Liver (tissue), 9 donors: ENCODE results near the gene CMC2. TPM values are rescaled to one million over a fixed set of nuclear protein-coding genes. Genes with fewer than 3 reads are reported as not detected.
A peak's percentile ranks its signal among the peaks of the same experiment; 100 is the strongest.

Experiments used
- DNase-seq: peaks from one replicate; pipeline ENCODE4 v3.0.0-alpha.2; 2017; ENCODE audit warnings: low spot score
- H3K27ac ChIP-seq, 2 donors: one replicate each; pipeline ENCODE4 v1.7.0; 2013; ENCODE audit warnings: inconsistent platforms in 2 of 2, low read length in 2 of 2, control low read depth in 1 of 2, low read depth in 1 of 2, mild to moderate bottlenecking in 1 of 2
- H3K27me3 ChIP-seq, 4 donors: one replicate each; pipeline versions ENCODE4 v1.6.1 to v1.7.0; 2013; ENCODE audit warnings: low read length in 3 of 4, inconsistent platforms in 1 of 4, mild to moderate bottlenecking in 1 of 4, moderate library complexity in 1 of 4; ENCODE audit not compliant: control insufficient read depth in 4 of 4, insufficient read depth in 4 of 4
- H3K36me3 ChIP-seq, 4 donors: one replicate each; pipeline versions ENCODE4 v1.6.1 to v1.7.0; 2013; ENCODE audit warnings: low read length in 3 of 4, mild to moderate bottlenecking in 3 of 4, low read depth in 1 of 4, moderate library complexity in 1 of 4; ENCODE audit not compliant: control insufficient read depth in 4 of 4, insufficient read depth in 3 of 4
- H3K4me1 ChIP-seq, 4 donors: one replicate each; pipeline versions ENCODE4 v1.6.1 to v1.7.0; 2013; ENCODE audit warnings: low read length in 3 of 4, mild to moderate bottlenecking in 3 of 4, moderate library complexity in 1 of 4; ENCODE audit not compliant: control insufficient read depth in 4 of 4, insufficient read depth in 4 of 4
- H3K4me3 ChIP-seq, 3 donors: one replicate each; pipeline versions ENCODE4 v1.6.1 to v1.7.0; 2013; ENCODE audit warnings: low read length in 3 of 3, control low read depth in 1 of 3, low read depth in 1 of 3, mild to moderate bottlenecking in 1 of 3
- H3K9ac ChIP-seq, 2 donors: one replicate each; pipeline ENCODE4 v1.7.0; 2013; ENCODE audit warnings: low read length in 2 of 2, mild to moderate bottlenecking in 2 of 2, moderate library complexity in 2 of 2, control low read depth in 1 of 2, low read depth in 1 of 2
- H3K9me3 ChIP-seq, 4 donors: one replicate each; pipeline versions ENCODE4 v1.6.1 to v1.7.0; 2013; ENCODE audit warnings: low read length in 3 of 4; ENCODE audit not compliant: control insufficient read depth in 4 of 4
- EGR1 ChIP-seq, 2 donors: IDR thresholded peaks; 2 replicates each; pipeline ENCODE4 v1.6.1; 2016 to 2018; ENCODE audit warnings: antibody characterized with exemption in 2 of 2, low read depth in 2 of 2
- FOXA1 ChIP-seq: IDR thresholded peaks from 2 replicates; pipeline ENCODE4 v1.6.1; 2016; ENCODE audit warnings: antibody characterized with exemption
- FOXA2 ChIP-seq: IDR thresholded peaks from 2 replicates; pipeline ENCODE4 v1.6.1; 2016; ENCODE audit warnings: antibody characterized with exemption
- GABPA ChIP-seq, 2 donors: IDR thresholded peaks in 1 of 2; conservative IDR thresholded peaks in 1 of 2; 2 replicates each; pipeline ENCODE4 v1.6.1; 2016; ENCODE audit warnings: antibody characterized with exemption in 2 of 2, mild to moderate bottlenecking in 1 of 2, moderate library complexity in 1 of 2
- HNF4A ChIP-seq, 2 donors: conservative IDR thresholded peaks; 2 replicates each; pipeline ENCODE4 v1.6.1; 2016; ENCODE audit warnings: antibody characterized with exemption in 2 of 2, mild to moderate bottlenecking in 2 of 2
- HNF4G ChIP-seq: IDR thresholded peaks from 2 replicates; pipeline ENCODE4 v1.6.1; 2016; ENCODE audit warnings: antibody characterized with exemption
- JUND ChIP-seq, 2 donors: IDR thresholded peaks; 2 replicates each; pipeline ENCODE4 v1.6.1; 2016; ENCODE audit warnings: antibody characterized with exemption in 2 of 2
- NR2F2 ChIP-seq: IDR thresholded peaks from 2 replicates; pipeline ENCODE4 v1.6.1; 2016; ENCODE audit warnings: antibody characterized with exemption
- RAD21 ChIP-seq, 2 donors: IDR thresholded peaks; 2 replicates each; pipeline ENCODE4 v1.6.1; 2016; ENCODE audit warnings: antibody characterized with exemption in 2 of 2, mild to moderate bottlenecking in 2 of 2
- RXRA ChIP-seq, 2 donors: IDR thresholded peaks; 2 replicates each; pipeline ENCODE4 v1.6.1; 2017 to 2018; ENCODE audit warnings: antibody characterized with exemption in 2 of 2, mild to moderate bottlenecking in 1 of 2
- SP1 ChIP-seq: IDR thresholded peaks from 2 replicates; pipeline ENCODE4 v1.6.1; 2018; ENCODE audit warnings: antibody characterized with exemption, mild to moderate bottlenecking
- TAF1 ChIP-seq: conservative IDR thresholded peaks from 2 replicates; pipeline ENCODE4 v1.6.1; 2016; ENCODE audit warnings: antibody characterized with exemption, mild to moderate bottlenecking
- YY1 ChIP-seq: IDR thresholded peaks from 2 replicates; pipeline ENCODE4 v1.6.1; 2016; ENCODE audit warnings: antibody characterized with exemption, mild to moderate bottlenecking
- WGBS: extraction: QIAGEN DNeasy Blood & Tissue Kit; methylation state at CpG from one replicate; pipeline ENCODE4 v1.1.7; 2013; 5-methylcytosine and 5-hydroxymethylcytosine counted together
- polyA plus RNA-seq, 2 donors: library from polyadenylated mRNA; stranded (reverse) in 1 of 2; unstranded in 1 of 2; fragments of 200-250 nt in 1 of 2; fragments of >200 nt in 1 of 2; fragmentation: Nextera tagmentation in 1 of 2; extraction: Ambion mirVana in 1 of 2; gene quantifications; one replicate each; pipeline versions ENCODE4 v1.2.1 to v1.2.3, GENCODE V29; 2013 to 2015
- total RNA-seq, 2 donors: library from RNA; depleted of rRNA; stranded (reverse); fragments of >200 nt; gene quantifications; one replicate each; pipeline ENCODE4 v1.2.3, GENCODE V29; 2014
- TF ChIP-seq, protein P1 (sequence below): IDR thresholded peaks from 2 replicates; pipeline ENCODE4 v1.6.1; 2016; ENCODE audit warnings: antibody characterized with exemption
- TF ChIP-seq, protein P2 (sequence below): fragments of 150-350 bp; IDR thresholded peaks from 2 replicates; pipeline ENCODE4 v1.5.1; 2017; ENCODE audit warnings: improper control_type of control experiment, low read depth, low read length; ENCODE audit not compliant: missing input control
- TF ChIP-seq, protein P3 (sequence below): IDR thresholded peaks from 2 replicates; pipeline ENCODE4 v1.6.1; 2016; ENCODE audit warnings: antibody characterized with exemption
- TF ChIP-seq, protein P4 (sequence below): IDR thresholded peaks from 2 replicates; pipeline ENCODE4 v1.6.1; 2016; ENCODE audit warnings: antibody characterized with exemption, mild to moderate bottlenecking
- TF ChIP-seq, protein P5 (sequence below): IDR thresholded peaks from 2 replicates; pipeline ENCODE4 v1.6.1; 2016; ENCODE audit warnings: antibody characterized with exemption
- donor health status: healthy.
- donor health status: healthy.
- donor health status: healthy.
- donor health status: healthy.
- donor health status: healthy.

The CMC2 gene
- total and polyA plus RNA-seq, 4 donors = 26.2 to 98.4 (median 42.5) TPM

DNA sequence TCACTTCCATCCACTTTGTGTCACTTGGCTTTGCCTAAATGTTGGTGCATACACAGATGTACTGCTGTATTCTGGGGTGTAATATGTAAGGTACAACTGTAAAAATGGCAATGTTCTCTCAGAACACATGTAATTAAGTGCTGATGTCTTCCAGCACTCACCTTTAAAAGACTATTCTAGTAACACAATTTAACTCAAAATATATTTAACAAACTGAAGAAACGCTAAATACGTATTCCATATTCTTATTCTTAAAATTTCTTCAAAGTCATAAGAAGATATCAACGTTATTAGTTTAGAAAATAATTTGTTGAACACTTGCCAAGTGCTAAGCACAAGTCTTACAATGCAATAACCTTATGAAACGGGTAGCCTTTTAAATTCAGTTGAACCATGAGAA, 3.6 kb downstream of the CMC2 start:
- WGBS = 68% methylated on average over 4 of the region's 4 CpGs
- peaks cover 3 to 49% (median 22%) of the 10 kb centered on the region in 4 donors for H3K4me1 ChIP-seq
- no peaks in the 10 kb centered on the region for H3K36me3 ChIP-seq
- no peaks in the 10 kb centered on the region for H3K27me3 ChIP-seq
- H3K9me3 ChIP-seq = no peaks in the 10 kb centered on the region
- peak overlapping the region; percentile 39 to 70 for H3K27ac ChIP-seq
- H3K4me3 ChIP-seq = no peak overlapping the region
- no peak for TF ChIP-seq GABPA (IDR thresholded peaks at IDR 0.05 in 1 of 2, conservative IDR thresholded peaks at IDR 0.05 in 1 of 2)
- TF ChIP-seq EGR1 (IDR thresholded peaks at IDR 0.05; ENCODE audit: low read depth in 2 of 2) = no peak
- no peak for TF ChIP-seq JUND (IDR thresholded peaks at IDR 0.05)
- TF ChIP-seq RXRA (IDR thresholded peaks at IDR 0.05) = no peak
- TF ChIP-seq, protein P1, sequence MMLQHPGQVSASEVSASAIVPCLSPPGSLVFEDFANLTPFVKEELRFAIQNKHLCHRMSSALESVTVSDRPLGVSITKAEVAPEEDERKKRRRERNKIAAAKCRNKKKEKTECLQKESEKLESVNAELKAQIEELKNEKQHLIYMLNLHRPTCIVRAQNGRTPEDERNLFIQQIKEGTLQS = no peak
- TF ChIP-seq, protein P2, sequence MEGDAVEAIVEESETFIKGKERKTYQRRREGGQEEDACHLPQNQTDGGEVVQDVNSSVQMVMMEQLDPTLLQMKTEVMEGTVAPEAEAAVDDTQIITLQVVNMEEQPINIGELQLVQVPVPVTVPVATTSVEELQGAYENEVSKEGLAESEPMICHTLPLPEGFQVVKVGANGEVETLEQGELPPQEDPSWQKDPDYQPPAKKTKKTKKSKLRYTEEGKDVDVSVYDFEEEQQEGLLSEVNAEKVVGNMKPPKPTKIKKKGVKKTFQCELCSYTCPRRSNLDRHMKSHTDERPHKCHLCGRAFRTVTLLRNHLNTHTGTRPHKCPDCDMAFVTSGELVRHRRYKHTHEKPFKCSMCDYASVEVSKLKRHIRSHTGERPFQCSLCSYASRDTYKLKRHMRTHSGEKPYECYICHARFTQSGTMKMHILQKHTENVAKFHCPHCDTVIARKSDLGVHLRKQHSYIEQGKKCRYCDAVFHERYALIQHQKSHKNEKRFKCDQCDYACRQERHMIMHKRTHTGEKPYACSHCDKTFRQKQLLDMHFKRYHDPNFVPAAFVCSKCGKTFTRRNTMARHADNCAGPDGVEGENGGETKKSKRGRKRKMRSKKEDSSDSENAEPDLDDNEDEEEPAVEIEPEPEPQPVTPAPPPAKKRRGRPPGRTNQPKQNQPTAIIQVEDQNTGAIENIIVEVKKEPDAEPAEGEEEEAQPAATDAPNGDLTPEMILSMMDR = no peak
- TF ChIP-seq TAF1 = no peak
- TF ChIP-seq SP1 = no peak
- TF ChIP-seq, protein P3, sequence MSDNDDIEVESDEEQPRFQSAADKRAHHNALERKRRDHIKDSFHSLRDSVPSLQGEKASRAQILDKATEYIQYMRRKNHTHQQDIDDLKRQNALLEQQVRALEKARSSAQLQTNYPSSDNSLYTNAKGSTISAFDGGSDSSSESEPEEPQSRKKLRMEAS = no peak
- no peak for TF ChIP-seq RAD21 (IDR thresholded peaks at IDR 0.05)
- no peak for TF ChIP-seq YY1
- no peak for TF ChIP-seq HNF4G
- TF ChIP-seq HNF4A (conservative IDR thresholded peaks at IDR 0.05) = no peak
- no peak for TF ChIP-seq FOXA2
- DNase-seq = no peak
- H3K9ac ChIP-seq = no peak overlapping the region

DNA sequence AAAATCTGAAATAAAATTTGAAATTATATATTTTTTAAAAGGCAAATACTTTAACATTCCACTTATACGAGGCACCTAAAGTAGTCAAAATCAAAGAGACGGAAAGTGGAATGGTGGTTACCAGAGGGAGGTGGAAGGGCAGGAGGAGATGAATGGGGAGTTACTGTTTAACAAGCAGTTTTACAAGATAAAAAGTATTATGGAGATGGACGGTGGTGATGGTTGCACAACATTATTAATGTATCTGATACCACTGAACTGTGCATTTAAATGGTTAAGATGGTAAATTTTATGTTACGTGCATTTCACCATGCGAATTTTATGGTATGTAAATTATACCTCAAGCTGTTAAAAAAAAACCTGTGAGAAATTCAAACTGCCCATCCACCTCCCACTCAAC, 5.4 kb downstream of the CMC2 start:
- Histone ChIP-seq H3K4me3 (no peak overlapping the region), H3K9me3 (no peaks in the 10 kb centered on the region), H3K27me3 (no peaks in the 10 kb centered on the region), H3K27ac (no peak overlapping the region), H3K4me1 (peaks cover 1 to 54% (median 27%) of the 10 kb centered on the region in 4 donors), H3K9ac (no peak overlapping the region), H3K36me3 (no peaks in the 10 kb centered on the region)
- no peak for TF ChIP-seq TAF1
- no peak for TF ChIP-seq RAD21 (IDR thresholded peaks at IDR 0.05)
- no peak for TF ChIP-seq HNF4G
- no peak for TF ChIP-seq NR2F2
- TF ChIP-seq EGR1 (IDR thresholded peaks at IDR 0.05; ENCODE audit: low read depth in 2 of 2) = no peak
- no peak for TF ChIP-seq FOXA1
- no peak for TF ChIP-seq RXRA (IDR thresholded peaks at IDR 0.05)
- TF ChIP-seq FOXA2 = no peak
- TF ChIP-seq, protein P1 = no peak
- no peak for TF ChIP-seq JUND (IDR thresholded peaks at IDR 0.05)
- TF ChIP-seq, protein P4, sequence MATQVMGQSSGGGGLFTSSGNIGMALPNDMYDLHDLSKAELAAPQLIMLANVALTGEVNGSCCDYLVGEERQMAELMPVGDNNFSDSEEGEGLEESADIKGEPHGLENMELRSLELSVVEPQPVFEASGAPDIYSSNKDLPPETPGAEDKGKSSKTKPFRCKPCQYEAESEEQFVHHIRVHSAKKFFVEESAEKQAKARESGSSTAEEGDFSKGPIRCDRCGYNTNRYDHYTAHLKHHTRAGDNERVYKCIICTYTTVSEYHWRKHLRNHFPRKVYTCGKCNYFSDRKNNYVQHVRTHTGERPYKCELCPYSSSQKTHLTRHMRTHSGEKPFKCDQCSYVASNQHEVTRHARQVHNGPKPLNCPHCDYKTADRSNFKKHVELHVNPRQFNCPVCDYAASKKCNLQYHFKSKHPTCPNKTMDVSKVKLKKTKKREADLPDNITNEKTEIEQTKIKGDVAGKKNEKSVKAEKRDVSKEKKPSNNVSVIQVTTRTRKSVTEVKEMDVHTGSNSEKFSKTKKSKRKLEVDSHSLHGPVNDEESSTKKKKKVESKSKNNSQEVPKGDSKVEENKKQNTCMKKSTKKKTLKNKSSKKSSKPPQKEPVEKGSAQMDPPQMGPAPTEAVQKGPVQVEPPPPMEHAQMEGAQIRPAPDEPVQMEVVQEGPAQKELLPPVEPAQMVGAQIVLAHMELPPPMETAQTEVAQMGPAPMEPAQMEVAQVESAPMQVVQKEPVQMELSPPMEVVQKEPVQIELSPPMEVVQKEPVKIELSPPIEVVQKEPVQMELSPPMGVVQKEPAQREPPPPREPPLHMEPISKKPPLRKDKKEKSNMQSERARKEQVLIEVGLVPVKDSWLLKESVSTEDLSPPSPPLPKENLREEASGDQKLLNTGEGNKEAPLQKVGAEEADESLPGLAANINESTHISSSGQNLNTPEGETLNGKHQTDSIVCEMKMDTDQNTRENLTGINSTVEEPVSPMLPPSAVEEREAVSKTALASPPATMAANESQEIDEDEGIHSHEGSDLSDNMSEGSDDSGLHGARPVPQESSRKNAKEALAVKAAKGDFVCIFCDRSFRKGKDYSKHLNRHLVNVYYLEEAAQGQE = no peak
- TF ChIP-seq HNF4A (conservative IDR thresholded peaks at IDR 0.05) = no peak
- no peak for TF ChIP-seq YY1
- TF ChIP-seq SP1 = no peak
- TF ChIP-seq GABPA (IDR thresholded peaks at IDR 0.05 in 1 of 2, conservative IDR thresholded peaks at IDR 0.05 in 1 of 2) = no peak
- TF ChIP-seq, protein P2 = no peak
- TF ChIP-seq, protein P5, sequence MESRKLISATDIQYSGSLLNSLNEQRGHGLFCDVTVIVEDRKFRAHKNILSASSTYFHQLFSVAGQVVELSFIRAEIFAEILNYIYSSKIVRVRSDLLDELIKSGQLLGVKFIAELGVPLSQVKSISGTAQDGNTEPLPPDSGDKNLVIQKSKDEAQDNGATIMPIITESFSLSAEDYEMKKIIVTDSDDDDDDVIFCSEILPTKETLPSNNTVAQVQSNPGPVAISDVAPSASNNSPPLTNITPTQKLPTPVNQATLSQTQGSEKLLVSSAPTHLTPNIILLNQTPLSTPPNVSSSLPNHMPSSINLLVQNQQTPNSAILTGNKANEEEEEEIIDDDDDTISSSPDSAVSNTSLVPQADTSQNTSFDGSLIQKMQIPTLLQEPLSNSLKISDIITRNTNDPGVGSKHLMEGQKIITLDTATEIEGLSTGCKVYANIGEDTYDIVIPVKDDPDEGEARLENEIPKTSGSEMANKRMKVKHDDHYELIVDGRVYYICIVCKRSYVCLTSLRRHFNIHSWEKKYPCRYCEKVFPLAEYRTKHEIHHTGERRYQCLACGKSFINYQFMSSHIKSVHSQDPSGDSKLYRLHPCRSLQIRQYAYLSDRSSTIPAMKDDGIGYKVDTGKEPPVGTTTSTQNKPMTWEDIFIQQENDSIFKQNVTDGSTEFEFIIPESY = no peak
- TF ChIP-seq, protein P3 = no peak
- 62% methylated on average over 5 of the region's 5 CpGs for WGBS
- DNase-seq = no peak
